HepG2 (cell line): Measurements from ENCODE around the gene KRT71. TPM values are rescaled to one million over a fixed set of nuclear protein-coding genes. Genes with fewer than 3 reads are reported as not detected.

ENCODE experiments used
- ATAC-seq: fragments of 200-7000 bp; cut with Tn5 transposase; 3 replicates; pipeline ENCODE4 v1.9.1; 2020; ENCODE audit warnings: mild to moderate bottlenecking, moderate library complexity
- BruUV-seq: library from RNA; stranded (reverse); fragments of 400-500 nt; replicated peaks from 2 replicates; lab custom pipeline; 2021; lab: Mats Ljungman, UMichigan
- CTCF ChIA-PET: fragments of 300-600 bp; formaldehyde crosslinking; extraction: SDS; loops from one replicate; lab custom pipeline; 2021; ENCODE audit warnings: low total read pairs, inconsistent platforms, low intra/inter-chr PET ratio; lab: Yijun Ruan, JAX
- POLR2A ChIA-PET: fragments of 350-600 bp; sonication (Branson Sonifier 250); formaldehyde crosslinking; loops from one replicate; lab custom pipeline; 2020; ENCODE audit warnings: antibody characterized with exemption, inconsistent platforms; lab: Yijun Ruan, JAX
- DNase-seq: peaks from one replicate; pipeline ENCODE4 v3.0.0-alpha.2; 2015; ENCODE audit warnings: low spot score
- FAIRE-seq: peaks from 3 replicates; lab custom pipeline; 2011; peaks lifted over from hg19 to GRCh38; lab: Jason Lieb, UNC
- H2AFZ ChIP-seq: one replicate; pipeline ENCODE4 v1.6.1; 2011; ENCODE audit warnings: low read length, inconsistent platforms
- H3K27ac ChIP-seq: fragments of 300-600 bp; 3 replicates; pipeline ENCODE4 v1.8.0; 2011; ENCODE audit warnings: mixed run types, mild to moderate bottlenecking, mixed read lengths, low read length, inconsistent platforms; ENCODE audit not compliant: insufficient read depth; ENCODE audit errors: extremely low read length
- H3K27me3 ChIP-seq, 2 experiments: fragments of 200-600 bp in 1 of 2; 2 replicates in 1 of 2; 3 replicates in 1 of 2; pipeline versions ENCODE4 v1.6.0 to v1.8.0; 2011; ENCODE audit warnings: low read length in 2 of 2, mild to moderate bottlenecking in 2 of 2, moderate library complexity in 2 of 2, inconsistent platforms in 1 of 2; ENCODE audit not compliant: insufficient read depth in 2 of 2, control insufficient read depth in 1 of 2
- H3K36me3 ChIP-seq, 2 experiments: fragments of 200-600 bp in 1 of 2; replicated peaks in 1 of 2; 2 replicates in 1 of 2; 3 replicates in 1 of 2; pipeline versions ENCODE4 v1.5.1 to v1.8.0; 2011; ENCODE audit warnings: low read length in 2 of 2, inconsistent platforms in 1 of 2; ENCODE audit not compliant: insufficient read depth in 2 of 2, control insufficient read depth in 1 of 2
- H3K4me1 ChIP-seq: 2 replicates; pipeline ENCODE4 v1.5.1; 2012; ENCODE audit warnings: low read length, inconsistent platforms; ENCODE audit not compliant: insufficient read depth
- H3K4me2 ChIP-seq: 2 replicates; pipeline ENCODE4 v1.6.0; 2011; ENCODE audit warnings: low read depth, low read length, inconsistent platforms
- H3K4me3 ChIP-seq, 3 experiments: fragments of 200-600 bp in 1 of 3; sonication (generic), shearing (Covaris generic) in 1 of 3; replicated peaks in 1 of 3; 2 replicates each; pipeline ENCODE4 v1.5.1; 2011 to 2016; ENCODE audit warnings: low read length in 3 of 3, inconsistent platforms in 2 of 3, low read depth in 2 of 3, mild to moderate bottlenecking in 2 of 3, control low read depth in 1 of 3, mixed read lengths in 1 of 3; ENCODE audit not compliant: insufficient read depth in 1 of 3
- H3K79me2 ChIP-seq: one replicate; pipeline ENCODE4 v1.6.1; 2011; ENCODE audit warnings: low read length, inconsistent platforms; ENCODE audit not compliant: insufficient read depth
- H3K9ac ChIP-seq: 2 replicates; pipeline ENCODE4 v1.6.0; 2011; ENCODE audit warnings: mild to moderate bottlenecking, low read depth, low read length, inconsistent platforms; ENCODE audit not compliant: insufficient read depth
- H3K9me3 ChIP-seq: 2 replicates; pipeline ENCODE4 v1.5.1; 2012; ENCODE audit warnings: mild to moderate bottlenecking, low read length
- H4K20me1 ChIP-seq: 2 replicates; pipeline ENCODE4 v1.6.0; 2011; ENCODE audit warnings: inconsistent platforms, mild to moderate bottlenecking, low read length, moderate library complexity; ENCODE audit not compliant: insufficient read depth
- ATF6 ChIP-seq: sonication (generic); formaldehyde crosslinking; conservative IDR thresholded peaks from 2 replicates; pipeline ENCODE4 v1.4.0; 2020; ENCODE audit warnings: missing genetic modification reagents
- CBFB ChIP-seq: sonication (generic); formaldehyde crosslinking; IDR thresholded peaks from 2 replicates; pipeline ENCODE4 v1.4.0; 2020; ENCODE audit warnings: missing genetic modification reagents
- GZF1 ChIP-seq: sonication (generic); formaldehyde crosslinking; IDR thresholded peaks from 2 replicates; pipeline ENCODE4 v1.5.1; 2020; ENCODE audit warnings: mild to moderate bottlenecking, missing genetic modification reagents
- MYPOP ChIP-seq: sonication (generic); formaldehyde crosslinking; IDR thresholded peaks from 2 replicates; pipeline ENCODE4 v1.8.1; 2023; ENCODE audit warnings: mild to moderate bottlenecking, moderate library complexity, missing genetic modification reagents
- RARA ChIP-seq: IDR thresholded peaks from 2 replicates; pipeline ENCODE4 v1.6.1; 2016; ENCODE audit warnings: missing genetic modification reagents, missing compliant biosample characterization
- RERE ChIP-seq: IDR thresholded peaks from 2 replicates; pipeline ENCODE4 v1.6.1; 2016; ENCODE audit warnings: low read depth, missing genetic modification reagents, missing compliant biosample characterization
- SP140L ChIP-seq: sonication (generic); formaldehyde crosslinking; IDR thresholded peaks from 2 replicates; pipeline ENCODE4 v1.4.0; 2020; ENCODE audit warnings: missing genetic modification reagents, borderline replicate concordance
- ZFP91 ChIP-seq: sonication (generic); formaldehyde crosslinking; IDR thresholded peaks from 2 replicates; pipeline ENCODE4 v1.9.0; 2022; ENCODE audit warnings: missing genetic modification reagents, mild to moderate bottlenecking, borderline replicate concordance
- ZNF260 ChIP-seq: sonication (generic); formaldehyde crosslinking; IDR thresholded peaks from 2 replicates; pipeline ENCODE4 v1.4.0; 2020; ENCODE audit warnings: missing genetic modification reagents, low read depth, mild to moderate bottlenecking, borderline replicate concordance
- ZNF691 ChIP-seq: sonication (generic); formaldehyde crosslinking; IDR thresholded peaks from 2 replicates; pipeline ENCODE4 v1.4.0; 2020; ENCODE audit warnings: missing genetic modification reagents, low read depth, mild to moderate bottlenecking, borderline replicate concordance
- ZNF740 ChIP-seq: sonication (generic); formaldehyde crosslinking; IDR thresholded peaks from 2 replicates; pipeline ENCODE4 v1.4.0; 2020; ENCODE audit warnings: missing genetic modification reagents
- WGBS: methylation state at CpG from one replicate; pipeline ENCODE4 v1.1.6; 2017; ENCODE audit warnings: low lambda C conversion rate; 5-methylcytosine and 5-hydroxymethylcytosine counted together
- in situ Hi-C: cut with HindIII; loops from 2 replicates; pipeline ENCODE4 v1.10.0; 2017; ENCODE audit warnings: low pct_unique_long_range_greater_than_20kb; ENCODE audit not compliant: extremely low pct_ligation_motif_present
- intact Hi-C: fragments of 100-400 bp; cut with micrococcal nuclease; formaldehyde crosslinking; loops from one replicate; pipeline ENCODE4 v1.10.0; 2022; ENCODE audit not compliant: unreplicated experiment
- polyA plus RNA-seq, 8 experiments: library from polyadenylated mRNA; depleted of rRNA in 3 of 8; stranded (reverse) in 7 of 8; unstranded in 1 of 8; fragments of >200 nt; fragmentation: Illumina TruSeq in 4 of 8; extraction: Trizol in 4 of 8; gene quantifications; 2 replicates each; pipeline versions ENCODE4 v1.2.1 to v1.2.3, GENCODE V29; 2011 to 2016; ENCODE audit warnings: low read depth in 4 of 8, missing spikeins in 1 of 8, mixed read lengths in 1 of 8; ENCODE audit not compliant: insufficient read depth in 1 of 8
- total RNA-seq, 5 experiments: library from RNA; depleted of rRNA; stranded (reverse); fragments of >200 nt; fragmentation: Illumina TruSeq; extraction: Trizol; gene quantifications; 2 replicates each; pipeline ENCODE4 v1.2.3, GENCODE V29; 2016; ENCODE audit warnings: low read depth in 1 of 5

Gene KRT71
- total and polyA plus RNA-seq, 2 of the 13 experiments (the other 11 are each of a cell fraction or from before 2014, with no cell fraction given) = not detected

GRCh38 chr12:52539083-52539820, 13.7 kb downstream of the KRT71 start:
- no peaks in the 10 kb centered on the region for H3K79me2 ChIP-seq
- 21% methylated on average over 4 of the region's 5 CpGs for WGBS
- no peak for TF ChIP-seq SP140L (CRISPR knock-in tag)
- TF ChIP-seq ZNF691 (CRISPR knock-in tag) = no peak
- no peak for TF ChIP-seq ZNF740 (CRISPR knock-in tag)
- no peak for TF ChIP-seq CBFB (CRISPR knock-in tag)
- TF ChIP-seq RERE (CRISPR knock-in tag) = no peak
- TF ChIP-seq ZFP91 (CRISPR knock-in tag) = no peak
- no peak for TF ChIP-seq GZF1
- no peak for TF ChIP-seq RARA (CRISPR knock-in tag)
- no peak for TF ChIP-seq ZNF260 (CRISPR knock-in tag)
- no peak for TF ChIP-seq MYPOP (CRISPR knock-in tag)
- TF ChIP-seq ATF6 (CRISPR knock-in tag) = no peak

More at GRCh38 chr12:52539083-52539820, 13.7 kb downstream of the KRT71 start:
- H4K20me1 ChIP-seq = no peaks in the 10 kb centered on the region
- no TSS peak for BruUV-seq
- H3K36me3 ChIP-seq = no peaks in the 10 kb centered on the region
- ATAC-seq = no peak
- FAIRE-seq = no peak
- no peak overlapping the region for H2AFZ ChIP-seq
- peaks cover 1 to 6% of the 10 kb centered on the region in 2 experiments; a peak in 2 of 5 replicates for H3K27me3 ChIP-seq
- DNase-seq = no peak
- H3K4me1 ChIP-seq = no peaks in the 10 kb centered on the region
- ChIA-PET CTCF (no interaction called here), POLR2A (no interaction called here)
- intact Hi-C loops = no loop called here
- no peaks in the 10 kb centered on the region for H3K9me3 ChIP-seq
- in situ Hi-C loops = loop anchor here (25.0 kb wide), 1 partner anchor 402 kb away; no protein-coding TSS in a partner anchor
- no peak overlapping the region for H3K27ac ChIP-seq
- H3K4me3 ChIP-seq = no peak overlapping the region
- H3K4me2 ChIP-seq = no peak overlapping the region
- H3K9ac ChIP-seq = no peak overlapping the region
